Fibroblast of skin of right biceps (primary cell): ENCODE measurements around the gene TUBG2.

Experiments used
- DNase-seq: peaks from one replicate; pipeline ENCODE4 v3.0.0-alpha.2; 2013

The TUBG2 gene

GRCh38 chr17:42677921-42678781, 19.1 kb downstream of the TUBG2 start:
- DNase-seq, result peak; percentile 92

GRCh38 chr17:42678951-42679491, 19.9 kb downstream of the TUBG2 start:
- peak; percentile 77 for DNase-seq

- DNase-seq, result peak; percentile 83
Measured at GRCh38 chr17:42679492-42680330, 20.6 kb downstream of the TUBG2 start.

GRCh38 chr17:42680331-42680808, 21.3 kb downstream of the TUBG2 start:
- DNase-seq, result no peak

- peak; percentile 83 for DNase-seq
Measured at GRCh38 chr17:42681976-42682721, 23.1 kb downstream of the TUBG2 start, which contains the start of gene CNTNAP1. Gene CNTNAP1, plus strand, starts transcription at chr17:42682531. Its CDS starts 299 bp downstream, at chr17:42682830.

GRCh38 chr17:42682722-42683403, 23.8 kb downstream of the TUBG2 start:
- peak; percentile 60 for DNase-seq

- DNase-seq, result peak; percentile 44
Measured at GRCh38 chr17:42683407-42684034, 24.4 kb downstream of the TUBG2 start.

- no peak for DNase-seq
Measured at GRCh38 chr17:42684929-42685556, 26.0 kb downstream of the TUBG2 start.

GRCh38 chr17:42685831-42686230, 26.7 kb downstream of the TUBG2 start:
- DNase-seq, result no peak

- DNase-seq, result no peak
Measured at GRCh38 chr17:42686520-42687128, 27.5 kb downstream of the TUBG2 start.

- DNase-seq, result no peak
Measured at GRCh38 chr17:42687707-42688320, 28.7 kb downstream of the TUBG2 start.

GRCh38 chr17:42690596-42690995, 31.5 kb downstream of the TUBG2 start:
- no peak for DNase-seq

- no peak for DNase-seq
Measured at GRCh38 chr17:42691021-42691545, 32.0 kb downstream of the TUBG2 start.

- no peak for DNase-seq
Measured at GRCh38 chr17:42692489-42692888, 33.4 kb downstream of the TUBG2 start.

- no peak for DNase-seq
Measured at GRCh38 chr17:42694524-42694923, 35.4 kb downstream of the TUBG2 start.

GRCh38 chr17:42695500-42695899, 36.4 kb downstream of the TUBG2 start:
- no peak for DNase-seq

GRCh38 chr17:42697108-42697811, 38.2 kb downstream of the TUBG2 start:
- no peak for DNase-seq

- DNase-seq, result peak; percentile 91
Measured at GRCh38 chr17:42698736-42699414, 39.8 kb downstream of the TUBG2 start.

GRCh38 chr17:42699415-42699740, 40.3 kb downstream of the TUBG2 start:
- no peak for DNase-seq
